H9 (cell line): Measurements from ENCODE around the gene MXD4. TPM values are rescaled to one million over a fixed set of nuclear protein-coding genes. Genes with fewer than 3 reads are reported as not detected.

Source experiments
- DNase-seq: peaks from one replicate; pipeline ENCODE4 v3.0.0-alpha.2; 2017
- H2AFZ ChIP-seq: one replicate; pipeline ENCODE4 v1.6.1; 2013; ENCODE audit warnings: mild to moderate bottlenecking, low read length, control low read depth, moderate library complexity
- H2AK5ac ChIP-seq: 2 replicates; pipeline ENCODE4 v1.6.1; 2013; ENCODE audit warnings: low read length, control low read depth, mixed read lengths; ENCODE audit not compliant: insufficient read length
- H2BK120ac ChIP-seq: one replicate; pipeline ENCODE4 v1.6.1; 2013; ENCODE audit warnings: low read depth, mild to moderate bottlenecking, low read length, control low read depth, inconsistent platforms; ENCODE audit not compliant: poor library complexity, severe bottlenecking
- H2BK12ac ChIP-seq: 2 replicates; pipeline ENCODE4 v1.6.1; 2013; ENCODE audit warnings: low read length, control low read depth, mixed read lengths, low read depth; ENCODE audit not compliant: insufficient read length
- H2BK15ac ChIP-seq: 2 replicates; pipeline ENCODE4 v1.6.1; 2013; ENCODE audit warnings: low read depth, low read length, control low read depth
- H2BK20ac ChIP-seq: one replicate; pipeline ENCODE4 v1.6.1; 2013; ENCODE audit warnings: low read depth, mild to moderate bottlenecking, low read length, control low read depth, inconsistent platforms; ENCODE audit not compliant: poor library complexity, severe bottlenecking
- H2BK5ac ChIP-seq: 2 replicates; pipeline ENCODE4 v1.6.1; 2013; ENCODE audit warnings: low read length, control low read depth, mixed read lengths; ENCODE audit not compliant: insufficient read length
- H3K14ac ChIP-seq: 2 replicates; pipeline ENCODE4 v1.6.1; 2013; ENCODE audit warnings: low read length, control low read depth; ENCODE audit not compliant: insufficient read depth
- H3K18ac ChIP-seq: 2 replicates; pipeline ENCODE4 v1.6.1; 2013; ENCODE audit warnings: low read depth, mild to moderate bottlenecking, mixed read lengths, low read length, control low read depth; ENCODE audit not compliant: insufficient read length
- H3K23ac ChIP-seq: 2 replicates; pipeline ENCODE4 v1.6.1; 2013; ENCODE audit warnings: low read length, control low read depth, mixed read lengths, low read depth; ENCODE audit not compliant: insufficient read length
- H3K23me2 ChIP-seq: 2 replicates; pipeline ENCODE4 v1.6.1; 2013; ENCODE audit warnings: low read depth, mild to moderate bottlenecking, mixed read lengths, low read length, control low read depth; ENCODE audit not compliant: insufficient read length, poor library complexity, severe bottlenecking
- H3K27ac ChIP-seq: 2 replicates; pipeline ENCODE4 v1.5.1; 2013; ENCODE audit warnings: low read length, control low read depth, mixed read lengths, low read depth; ENCODE audit not compliant: insufficient read length
- H3K27me3 ChIP-seq: 2 replicates; pipeline ENCODE4 v1.6.1; 2013; ENCODE audit warnings: low read length, control low read depth, inconsistent platforms; ENCODE audit not compliant: insufficient read depth
- H3K4ac ChIP-seq: 2 replicates; pipeline ENCODE4 v1.6.1; 2013; ENCODE audit warnings: low read depth, mild to moderate bottlenecking, control low read depth, inconsistent platforms, low read length, moderate library complexity
- H3K4me1 ChIP-seq: 2 replicates; pipeline ENCODE4 v1.6.1; 2013; ENCODE audit warnings: low read length, control low read depth, inconsistent platforms; ENCODE audit not compliant: insufficient read depth
- H3K4me2 ChIP-seq: 2 replicates; pipeline ENCODE4 v1.6.1; 2013; ENCODE audit warnings: low read length, control low read depth, mixed read lengths; ENCODE audit not compliant: insufficient read length, insufficient read depth
- H3K56ac ChIP-seq: 2 replicates; pipeline ENCODE4 v1.6.1; 2013; ENCODE audit warnings: low read depth, mild to moderate bottlenecking, mixed read lengths, low read length, control low read depth; ENCODE audit not compliant: insufficient read length
- H3K79me1 ChIP-seq: 2 replicates; pipeline ENCODE4 v1.6.1; 2013; ENCODE audit warnings: low read depth, mild to moderate bottlenecking, moderate library complexity, low read length, control low read depth, inconsistent platforms; ENCODE audit not compliant: insufficient read depth, poor library complexity, severe bottlenecking
- H3K79me2 ChIP-seq: 2 replicates; pipeline ENCODE4 v1.6.1; 2013; ENCODE audit warnings: low read length, control low read depth, inconsistent platforms; ENCODE audit not compliant: insufficient read depth
- H3K9ac ChIP-seq: 2 replicates; pipeline ENCODE4 v1.6.1; 2013; ENCODE audit warnings: low read length, control low read depth, mixed read lengths; ENCODE audit not compliant: insufficient read length; ENCODE audit errors: extremely low read depth
- H3K9me3 ChIP-seq: one replicate; pipeline ENCODE4 v1.6.1; 2013; ENCODE audit warnings: low read depth, low read length, inconsistent platforms; ENCODE audit not compliant: control insufficient read depth
- H3T11ph ChIP-seq: one replicate; pipeline ENCODE4 v1.6.1; 2013; ENCODE audit warnings: mild to moderate bottlenecking, low read length, control low read depth, inconsistent platforms
- H4K20me1 ChIP-seq: one replicate; pipeline ENCODE4 v1.6.1; 2013; ENCODE audit not compliant: control insufficient read depth, insufficient read length, insufficient read depth
- H4K5ac ChIP-seq: 2 replicates; pipeline ENCODE4 v1.6.1; 2013; ENCODE audit warnings: low read depth, mild to moderate bottlenecking, mixed read lengths, low read length, control low read depth; ENCODE audit not compliant: insufficient read length
- H4K8ac ChIP-seq: replicated peaks from 2 replicates; pipeline ENCODE4 v1.6.1; 2013; ENCODE audit warnings: low read length, control low read depth, mixed read lengths, low read depth; ENCODE audit not compliant: insufficient read length
- H4K91ac ChIP-seq: 2 replicates; pipeline ENCODE4 v1.6.1; 2013; ENCODE audit warnings: low read depth, mild to moderate bottlenecking, moderate library complexity, mixed read lengths, low read length, control low read depth; ENCODE audit not compliant: insufficient read length
- H3K27ac Mint-ChIP-seq, 3 experiments: 2 replicates in 2 of 3; 3 replicates in 1 of 3; pipeline ENCODE4 v1.8.0; 2020 to 2021; ENCODE audit warnings: mixed read lengths in 3 of 3, mild to moderate bottlenecking in 1 of 3, moderate library complexity in 1 of 3
- H3K27me3 Mint-ChIP-seq: 2 replicates; pipeline ENCODE4 v1.8.0; 2021; ENCODE audit warnings: low read depth, mild to moderate bottlenecking, moderate library complexity, mixed read lengths
- H3K36me3 Mint-ChIP-seq, 3 experiments: 2 replicates in 2 of 3; 3 replicates in 1 of 3; pipeline ENCODE4 v1.8.0; 2020 to 2021; ENCODE audit warnings: low read depth in 3 of 3, mixed read lengths in 3 of 3; ENCODE audit not compliant: insufficient read depth in 1 of 3
- H3K4me1 Mint-ChIP-seq, 2 experiments: 2 replicates each; pipeline ENCODE4 v1.8.0; 2020; ENCODE audit warnings: mixed read lengths in 2 of 2
- H3K4me3 Mint-ChIP-seq, 2 experiments: 2 replicates in 1 of 2; 3 replicates in 1 of 2; pipeline ENCODE4 v1.8.0; 2020 to 2021; ENCODE audit warnings: mild to moderate bottlenecking in 2 of 2, mixed read lengths in 2 of 2, moderate library complexity in 1 of 2
- H3K9me3 Mint-ChIP-seq, 2 experiments: 2 replicates in 1 of 2; 3 replicates in 1 of 2; pipeline ENCODE4 v1.8.0; 2020; ENCODE audit warnings: mild to moderate bottlenecking in 2 of 2, mixed read lengths in 2 of 2, moderate library complexity in 1 of 2
- WGBS: extraction: QIAGEN DNeasy Blood & Tissue Kit; methylation state at CpG from one replicate; pipeline ENCODE4 v1.1.7; 2013; ENCODE audit warnings: missing lambda C conversion rate, low lambda C conversion rate, mixed read lengths; ENCODE audit not compliant: insufficient read length; ENCODE audit errors: extremely low coverage; 5-methylcytosine and 5-hydroxymethylcytosine counted together
- total RNA-seq: library from RNA; stranded (reverse); gene quantifications from 2 replicates; pipeline ENCODE4 v1.2.1, GENCODE V29; 2021
- TF ChIP-seq, protein P1 (sequence below): fragments of 200-600 bp; sonication (generic); conservative IDR thresholded peaks from 3 replicates; pipeline ENCODE4 v1.8.0; 2021; ENCODE audit warnings: antibody characterized with exemption, mild to moderate bottlenecking

The MXD4 gene
- total RNA-seq, 1 experiment from 2014 or later = 24.1 TPM

GRCh38 chr4:2291705-2292645, 30.1 kb upstream of the MXD4 start:
- H3K27ac ChIP-seq = no peak overlapping the region
- no peak overlapping the region for H2BK20ac ChIP-seq
- H2AK5ac ChIP-seq = no peak overlapping the region
- H3T11ph ChIP-seq = no peak overlapping the region
- H2BK12ac ChIP-seq = no peak overlapping the region
- H3K27me3 Mint-ChIP-seq = no peaks in the 10 kb centered on the region; the same call in 1 of the 2 replicates
- no peak overlapping the region for H3K4ac ChIP-seq
- peaks cover 8 to 15% of the 10 kb centered on the region in 2 experiments for H3K4me1 Mint-ChIP-seq
- peak overlapping the region in 1 of 3 experiments; percentile 60; a peak in 2 of 7 replicates for H3K27ac Mint-ChIP-seq
- H3K56ac ChIP-seq = no peak overlapping the region
- no peaks in the 10 kb centered on the region for H3K23me2 ChIP-seq
- no peak overlapping the region for H4K8ac ChIP-seq
- WGBS = no CpG with 5 or more reads among the region's 20 CpGs
- peaks cover 6 to 8% of the 10 kb centered on the region in 2 experiments for H3K9me3 Mint-ChIP-seq
- H2BK120ac ChIP-seq = no peak overlapping the region
- no peaks in the 10 kb centered on the region for H4K20me1 ChIP-seq
- H3K4me1 ChIP-seq = no peaks in the 10 kb centered on the region; the same call in 1 of the 2 replicates
- H3K14ac ChIP-seq = no peak overlapping the region; the same call in 1 of the 2 replicates
- no peak overlapping the region for H4K5ac ChIP-seq
- no peaks in the 10 kb centered on the region for H3K79me2 ChIP-seq
- no peaks in the 10 kb centered on the region for H3K27me3 ChIP-seq
- H3K9ac ChIP-seq = no peak overlapping the region
- H3K36me3 Mint-ChIP-seq = no peaks in the 10 kb centered on the region; a peak in 1 of 7 replicates
- no peak for DNase-seq
- no peak overlapping the region for H2BK15ac ChIP-seq
- H3K18ac ChIP-seq = no peak overlapping the region
- no peak overlapping the region; a peak in 1 of 5 replicates for H3K4me3 Mint-ChIP-seq
- H3K23ac ChIP-seq = no peak overlapping the region
- no peak overlapping the region for H2BK5ac ChIP-seq
- TF ChIP-seq, protein P1, sequence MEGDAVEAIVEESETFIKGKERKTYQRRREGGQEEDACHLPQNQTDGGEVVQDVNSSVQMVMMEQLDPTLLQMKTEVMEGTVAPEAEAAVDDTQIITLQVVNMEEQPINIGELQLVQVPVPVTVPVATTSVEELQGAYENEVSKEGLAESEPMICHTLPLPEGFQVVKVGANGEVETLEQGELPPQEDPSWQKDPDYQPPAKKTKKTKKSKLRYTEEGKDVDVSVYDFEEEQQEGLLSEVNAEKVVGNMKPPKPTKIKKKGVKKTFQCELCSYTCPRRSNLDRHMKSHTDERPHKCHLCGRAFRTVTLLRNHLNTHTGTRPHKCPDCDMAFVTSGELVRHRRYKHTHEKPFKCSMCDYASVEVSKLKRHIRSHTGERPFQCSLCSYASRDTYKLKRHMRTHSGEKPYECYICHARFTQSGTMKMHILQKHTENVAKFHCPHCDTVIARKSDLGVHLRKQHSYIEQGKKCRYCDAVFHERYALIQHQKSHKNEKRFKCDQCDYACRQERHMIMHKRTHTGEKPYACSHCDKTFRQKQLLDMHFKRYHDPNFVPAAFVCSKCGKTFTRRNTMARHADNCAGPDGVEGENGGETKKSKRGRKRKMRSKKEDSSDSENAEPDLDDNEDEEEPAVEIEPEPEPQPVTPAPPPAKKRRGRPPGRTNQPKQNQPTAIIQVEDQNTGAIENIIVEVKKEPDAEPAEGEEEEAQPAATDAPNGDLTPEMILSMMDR = no peak
- no peak overlapping the region for H3K4me2 ChIP-seq
- no peak overlapping the region for H4K91ac ChIP-seq
- H2AFZ ChIP-seq = no peak overlapping the region
- no peaks in the 10 kb centered on the region for H3K79me1 ChIP-seq
- H3K9me3 ChIP-seq = no peaks in the 10 kb centered on the region
